H54 (cell line): ENCODE results near the gene FNDC11.
A peak's percentile ranks its signal among the peaks of the same experiment; 100 is the strongest.
"Not testable (repeated sequence)": the region's sequence is repeated elsewhere in the genome, so short reads cannot be mapped to it uniquely, and the experiment has no call there.

Experiments used
- DNase-seq: peaks from one replicate; pipeline ENCODE4 v3.0.0; 2011; ENCODE audit warnings: low spot score, mixed read lengths; ENCODE audit not compliant: insufficient read length
- FAIRE-seq: peaks from 3 replicates; lab custom pipeline; 2011; peaks lifted over from hg19 to GRCh38; lab: Jason Lieb, UNC
- POLR2A ChIP-seq: IDR thresholded peaks from 2 replicates; pipeline ENCODE4 v1.6.1; 2011; ENCODE audit warnings: low read depth, mild to moderate bottlenecking, low read length

FNDC11 gene, protein sequence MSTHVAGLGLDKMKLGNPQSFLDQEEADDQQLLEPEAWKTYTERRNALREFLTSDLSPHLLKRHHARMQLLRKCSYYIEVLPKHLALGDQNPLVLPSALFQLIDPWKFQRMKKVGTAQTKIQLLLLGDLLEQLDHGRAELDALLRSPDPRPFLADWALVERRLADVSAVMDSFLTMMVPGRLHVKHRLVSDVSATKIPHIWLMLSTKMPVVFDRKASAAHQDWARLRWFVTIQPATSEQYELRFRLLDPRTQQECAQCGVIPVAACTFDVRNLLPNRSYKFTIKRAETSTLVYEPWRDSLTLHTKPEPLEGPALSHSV

DNA sequence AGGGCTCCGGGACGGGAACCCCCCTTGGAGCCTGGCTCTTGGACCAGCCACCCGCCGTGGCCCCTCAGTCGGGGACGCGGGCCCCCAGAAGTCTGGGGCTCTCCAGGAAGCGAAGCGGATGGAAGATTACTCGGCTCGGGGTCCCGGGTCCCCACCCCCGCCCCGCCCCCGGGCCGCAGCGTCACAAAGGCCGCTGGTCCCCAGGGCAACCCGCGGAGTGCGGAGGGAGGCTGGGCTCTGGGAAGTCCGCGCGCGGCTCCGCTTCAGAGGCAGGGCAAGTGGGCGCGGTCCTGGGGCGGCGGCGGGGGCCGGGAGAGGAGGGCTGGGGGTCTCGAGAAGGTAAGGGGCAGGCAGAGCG, at the start of gene FNDC11:
Gene FNDC11 (plus strand): TSS at position 227 of the 358 bp plus-strand sequence. CDS start 1,505 bp downstream, outside the sequence.
- no peak for DNase-seq
- FAIRE-seq: no peak
- TF ChIP-seq POLR2A: no peak

DNA sequence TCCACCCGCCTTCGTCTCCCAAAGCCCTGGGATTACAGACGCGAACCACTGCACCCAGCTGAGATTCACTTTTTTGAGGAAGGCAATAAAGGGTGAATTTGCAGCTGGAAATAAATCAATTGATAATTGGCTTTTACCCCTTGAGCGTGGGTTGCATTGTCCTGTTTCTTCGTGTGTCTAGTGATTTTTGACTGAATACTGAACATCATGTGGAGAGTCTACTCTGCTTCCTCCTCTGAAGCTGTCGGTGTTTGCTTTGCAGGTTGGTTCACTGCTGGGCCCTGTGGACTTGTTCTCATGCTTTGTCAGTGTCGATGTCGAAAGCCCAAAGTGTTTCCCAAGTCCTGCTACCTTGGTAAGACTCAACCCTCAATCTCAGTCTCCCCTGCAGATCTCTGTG, 49.3 kb upstream of the FNDC11 start:
- DNase-seq (no peak), FAIRE-seq (no peak)
- no peak for TF ChIP-seq POLR2A

DNA sequence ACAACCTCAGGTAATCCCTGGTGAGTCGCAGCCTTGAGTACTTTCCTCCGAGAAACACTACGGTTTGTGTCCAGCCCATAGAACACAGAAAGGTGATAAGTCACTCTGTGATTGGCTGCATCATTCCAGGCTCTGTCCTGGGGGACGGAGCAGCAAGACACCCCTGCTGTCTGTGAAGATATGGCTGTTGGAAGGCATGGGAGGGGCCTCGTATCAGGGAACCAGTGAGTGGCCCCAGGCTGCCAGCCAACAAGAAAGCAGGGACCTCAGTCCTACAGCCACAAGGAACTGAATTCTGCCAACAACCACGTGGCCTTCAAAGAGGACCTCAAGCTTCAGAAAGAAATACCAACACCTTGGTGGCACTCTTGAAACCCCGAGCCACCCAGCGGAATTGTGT, 48.7 kb upstream of the FNDC11 start:
- DNase-seq: no peak
- no peak for TF ChIP-seq POLR2A
- no peak for FAIRE-seq

DNA sequence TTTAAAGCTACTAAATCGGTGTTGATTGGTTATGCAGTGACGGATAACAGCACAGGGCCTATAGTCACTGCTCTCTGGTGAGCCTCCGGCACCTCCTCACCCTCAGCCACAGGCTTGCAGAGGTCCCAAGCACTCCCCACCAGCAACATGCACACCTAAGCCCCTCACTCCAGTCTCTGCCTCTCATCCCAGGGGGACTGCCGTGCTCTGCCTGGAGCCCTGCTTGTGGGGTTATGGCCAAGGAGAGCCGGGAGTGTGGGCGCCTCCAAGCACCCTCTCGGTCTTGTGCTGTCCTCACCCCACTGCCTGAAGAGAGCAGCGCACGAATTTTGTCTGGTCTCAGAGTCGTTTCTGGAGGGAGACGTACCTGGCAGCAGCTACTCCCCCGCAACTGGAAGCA, 48.2 kb upstream of the FNDC11 start:
- TF ChIP-seq POLR2A: no peak
- FAIRE-seq: no peak
- no peak for DNase-seq

DNA sequence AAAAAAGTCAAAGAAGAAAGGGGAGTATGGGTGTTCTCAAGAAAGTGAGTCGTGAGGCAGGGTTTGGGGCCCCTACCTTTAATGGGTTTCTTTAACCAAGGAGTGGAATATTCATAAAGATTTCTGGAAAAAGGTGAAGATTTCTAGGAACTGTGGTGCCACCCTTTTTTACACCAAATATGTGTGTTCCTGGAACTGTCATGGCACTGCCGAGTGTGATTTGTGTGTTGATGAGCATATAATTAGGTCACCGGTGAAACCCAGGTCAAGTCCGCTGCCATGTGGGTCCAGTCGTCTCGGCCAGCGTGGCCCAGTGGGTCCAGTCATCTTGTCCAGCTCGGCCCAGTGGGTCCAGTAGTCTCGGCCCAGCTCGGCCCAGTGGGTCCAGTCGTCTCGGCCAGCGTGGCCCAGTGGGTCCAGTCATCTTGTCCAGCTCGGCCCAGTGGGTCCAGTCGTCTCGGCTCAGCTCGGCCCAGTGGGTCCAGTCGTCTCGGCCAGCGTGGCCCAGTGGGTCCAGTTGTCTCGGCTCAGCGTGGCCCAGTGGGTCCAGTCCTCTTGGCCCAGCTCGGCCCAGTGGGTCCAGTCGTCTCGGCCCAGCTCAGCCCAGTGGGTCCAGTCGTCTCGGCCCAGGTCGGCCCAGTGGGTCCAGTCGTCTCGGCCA, 46.7 kb upstream of the FNDC11 start:
- FAIRE-seq (no peak), DNase-seq (no peak)
- TF ChIP-seq POLR2A: no peak

DNA sequence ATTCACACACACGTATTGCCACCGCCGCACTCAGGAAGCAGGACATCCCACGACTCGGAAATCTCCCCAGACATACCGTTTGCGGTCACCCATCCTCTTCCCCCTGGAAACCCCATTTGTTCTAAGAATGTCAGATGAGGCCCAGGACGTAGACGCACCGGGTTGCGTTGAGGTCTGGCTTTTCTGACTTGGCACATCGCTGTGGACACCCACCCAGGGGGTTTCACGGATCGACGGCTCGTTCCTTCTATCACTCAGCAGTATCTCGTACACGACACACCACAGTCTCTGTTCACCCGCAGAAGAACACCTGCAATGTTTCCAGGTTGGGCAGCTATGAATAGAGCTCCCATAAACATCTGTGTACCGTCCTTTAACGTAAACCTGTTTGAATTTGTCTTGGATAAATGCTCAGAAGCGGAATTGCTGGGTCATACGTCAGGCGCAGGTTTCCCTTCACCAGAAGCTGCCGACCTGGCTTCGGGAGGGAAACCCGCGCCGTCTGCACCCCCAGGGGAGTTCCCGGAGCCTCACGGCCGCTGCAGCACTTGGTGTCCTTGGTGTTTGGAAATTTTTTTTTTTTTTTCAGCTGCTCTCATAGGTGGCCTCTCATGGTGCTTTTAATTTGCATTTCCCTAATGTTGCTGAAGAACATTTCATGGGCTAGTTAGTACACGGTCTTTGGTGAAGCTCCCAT, 45.7 kb upstream of the FNDC11 start:
- TF ChIP-seq POLR2A: no peak
- no peak for FAIRE-seq
- no peak for DNase-seq

DNA sequence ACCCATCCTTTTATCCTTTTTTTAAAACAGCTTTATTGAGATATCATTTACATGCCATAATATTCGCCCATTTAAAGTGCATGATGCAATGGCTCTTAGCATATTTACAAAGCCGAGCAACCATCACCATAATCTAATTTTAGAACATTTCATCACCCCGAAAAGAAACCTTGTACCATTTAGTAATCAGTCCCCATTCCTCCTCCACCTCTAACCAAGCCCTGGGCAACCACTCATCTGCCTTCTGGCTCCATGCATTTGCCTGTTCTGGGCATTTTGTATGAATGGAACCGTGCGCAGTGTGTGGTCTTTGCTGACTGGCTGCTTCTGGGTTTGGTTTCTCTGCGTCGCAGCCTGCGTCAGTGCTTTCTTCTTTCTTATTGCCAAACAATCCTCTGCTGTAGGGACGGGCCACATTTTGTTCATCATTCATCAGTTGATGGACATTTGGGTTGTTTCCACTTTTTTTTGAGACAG, 44.8 kb upstream of the FNDC11 start:
- no peak for TF ChIP-seq POLR2A
- no peak for FAIRE-seq

DNA sequence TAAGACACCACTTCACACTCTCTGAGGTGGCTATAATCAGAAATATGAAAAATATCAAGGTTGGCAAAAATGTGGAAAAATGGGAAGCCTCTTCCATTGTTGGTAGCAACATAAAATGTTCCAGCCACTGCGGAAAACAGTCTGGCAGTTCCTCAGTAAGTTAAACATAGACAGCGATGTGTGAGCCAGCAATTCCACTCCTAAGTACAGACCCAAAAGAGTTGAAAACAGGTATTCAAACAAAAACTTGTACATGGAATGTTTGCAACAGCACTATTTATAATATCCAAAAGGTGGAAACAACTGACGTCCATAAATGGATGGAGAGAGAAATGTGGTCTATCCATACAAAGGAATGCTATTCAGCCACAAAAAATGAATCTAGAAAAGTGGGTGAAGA, 40.8 kb upstream of the FNDC11 start:
- TF ChIP-seq POLR2A: no peak
- no peak for DNase-seq
- no peak for FAIRE-seq

More for the DNA sequence above, 44.8 kb upstream of the FNDC11 start:
- DNase-seq: no peak

DNA sequence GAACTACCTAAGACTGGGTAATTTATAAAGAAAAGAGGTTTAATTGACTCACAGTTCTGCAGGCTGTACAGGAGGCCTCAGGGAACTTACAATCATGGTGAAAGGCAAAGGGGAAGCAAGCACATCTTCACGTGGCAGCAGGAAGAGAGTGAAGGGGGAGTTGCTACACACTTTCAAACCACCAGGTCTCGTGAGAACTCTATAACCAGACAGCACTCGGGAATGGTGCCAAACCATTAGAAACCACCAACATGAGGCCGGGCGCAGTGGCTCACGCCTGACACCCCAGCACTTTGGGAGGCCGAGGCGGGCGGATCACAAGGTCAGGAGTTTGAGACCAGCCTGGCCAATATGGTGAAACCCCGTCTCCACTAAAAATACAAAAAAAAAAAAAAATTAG, 39.4 kb upstream of the FNDC11 start:
- not testable (repeated sequence) for FAIRE-seq, DNase-seq

DNA sequence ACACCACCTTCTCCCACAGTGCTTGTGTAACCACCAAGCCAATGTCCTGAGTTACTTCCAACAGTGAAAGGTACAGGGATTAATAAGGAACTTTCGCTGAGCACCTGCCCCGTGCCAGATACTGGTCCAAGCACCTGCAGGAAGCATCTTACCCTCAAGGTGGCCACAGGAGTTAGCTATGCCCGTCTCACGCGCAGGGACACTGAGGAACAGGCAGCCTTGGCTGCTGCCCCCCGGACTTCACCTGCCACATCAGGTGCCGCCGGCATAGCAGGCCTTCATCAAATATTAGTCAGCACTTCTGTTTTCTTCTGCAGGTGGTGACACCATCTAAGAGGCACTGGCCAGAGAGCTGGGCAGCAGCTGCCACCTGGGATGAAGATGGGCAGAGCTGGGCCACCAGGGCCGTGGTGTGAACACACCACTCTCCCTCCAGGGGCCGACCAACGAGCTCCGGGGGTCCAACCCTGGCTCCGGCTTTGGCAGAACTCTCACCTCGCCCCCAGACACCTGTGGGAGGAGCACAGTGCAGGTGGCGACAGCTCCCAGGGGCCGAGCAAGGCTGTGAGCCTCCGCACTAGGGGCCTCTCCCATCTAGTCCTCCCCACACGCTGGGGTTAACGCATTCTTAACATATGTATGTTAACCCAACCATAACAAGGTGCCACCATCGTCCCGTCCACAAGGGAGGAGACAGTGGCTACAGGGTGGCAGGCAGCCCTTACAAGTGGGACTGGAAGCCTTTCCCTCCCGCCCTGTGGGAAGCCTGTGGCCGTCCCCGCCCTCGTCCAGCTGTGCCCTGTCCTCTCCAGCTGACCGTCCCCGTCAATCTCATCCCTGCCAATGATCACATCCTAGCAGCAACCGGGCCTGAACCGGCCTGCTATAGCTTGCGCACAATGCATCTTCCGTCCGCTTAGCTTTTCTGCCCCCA, 36.3 kb upstream of the FNDC11 start:
- no peak for TF ChIP-seq POLR2A
- DNase-seq (no peak), FAIRE-seq (no peak)

DNA sequence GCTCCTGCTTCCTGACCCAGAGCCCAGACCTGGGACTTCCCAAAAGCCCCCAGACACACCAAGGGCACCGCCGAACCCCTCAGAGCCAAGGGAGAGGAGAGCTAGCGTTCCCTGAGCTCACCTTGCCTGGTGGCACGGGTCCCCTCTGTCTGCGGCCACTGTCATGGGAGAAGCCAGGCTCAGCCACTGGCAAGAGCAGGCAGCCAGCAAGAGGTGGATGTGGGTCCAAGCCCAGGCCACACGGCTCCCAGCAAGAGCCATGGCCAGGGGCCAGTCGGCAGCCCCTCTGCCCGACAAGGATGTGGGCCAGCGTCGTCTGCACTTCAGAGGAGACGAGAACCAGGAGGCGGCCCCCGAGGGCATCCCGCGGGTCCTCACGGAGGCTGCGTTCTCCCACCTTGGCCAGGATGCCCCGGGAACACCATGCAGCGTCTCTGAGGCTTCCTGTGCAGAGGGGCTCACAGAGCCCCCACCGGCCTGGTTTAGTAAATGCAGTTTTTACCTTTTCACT, 35.6 kb upstream of the FNDC11 start:
- FAIRE-seq (no peak), DNase-seq (no peak)
- no peak for TF ChIP-seq POLR2A

DNA sequence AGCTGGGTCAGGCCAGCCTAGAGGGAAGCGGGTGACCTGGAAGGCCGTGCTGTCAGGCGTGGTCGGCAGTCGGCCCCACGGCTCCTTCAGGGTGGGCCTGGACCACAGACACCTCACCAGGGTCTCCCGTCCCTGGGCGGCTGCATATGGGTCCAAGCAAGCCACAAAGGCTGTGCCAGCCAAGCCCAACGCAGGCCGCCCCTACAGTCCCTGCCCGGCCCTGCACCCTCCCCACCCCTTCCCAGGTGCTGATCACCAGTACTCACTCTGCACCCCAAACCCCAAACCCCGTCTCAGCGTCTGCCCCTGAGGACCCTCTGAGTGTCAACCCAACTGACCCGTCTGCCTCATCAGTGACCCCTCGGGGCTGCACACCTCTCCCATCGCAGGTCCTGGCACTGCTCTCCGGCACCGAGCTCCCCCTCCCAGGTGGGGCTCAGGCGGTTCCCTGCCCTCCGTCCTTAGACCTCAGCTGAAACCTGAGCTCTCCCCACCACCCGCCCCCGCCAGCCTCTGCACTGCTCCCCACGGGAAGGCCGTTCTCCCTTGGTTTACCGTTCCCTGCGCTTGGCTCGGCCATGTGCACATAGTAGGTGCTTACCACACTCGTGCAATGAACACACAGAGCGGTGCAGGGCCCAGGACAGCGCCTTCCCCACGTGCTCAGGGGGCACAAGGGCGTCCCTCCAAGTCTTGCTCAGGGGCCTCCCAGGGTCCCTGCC, 34.9 kb upstream of the FNDC11 start:
- FAIRE-seq (no peak), DNase-seq (no peak)
- TF ChIP-seq POLR2A: no peak

DNA sequence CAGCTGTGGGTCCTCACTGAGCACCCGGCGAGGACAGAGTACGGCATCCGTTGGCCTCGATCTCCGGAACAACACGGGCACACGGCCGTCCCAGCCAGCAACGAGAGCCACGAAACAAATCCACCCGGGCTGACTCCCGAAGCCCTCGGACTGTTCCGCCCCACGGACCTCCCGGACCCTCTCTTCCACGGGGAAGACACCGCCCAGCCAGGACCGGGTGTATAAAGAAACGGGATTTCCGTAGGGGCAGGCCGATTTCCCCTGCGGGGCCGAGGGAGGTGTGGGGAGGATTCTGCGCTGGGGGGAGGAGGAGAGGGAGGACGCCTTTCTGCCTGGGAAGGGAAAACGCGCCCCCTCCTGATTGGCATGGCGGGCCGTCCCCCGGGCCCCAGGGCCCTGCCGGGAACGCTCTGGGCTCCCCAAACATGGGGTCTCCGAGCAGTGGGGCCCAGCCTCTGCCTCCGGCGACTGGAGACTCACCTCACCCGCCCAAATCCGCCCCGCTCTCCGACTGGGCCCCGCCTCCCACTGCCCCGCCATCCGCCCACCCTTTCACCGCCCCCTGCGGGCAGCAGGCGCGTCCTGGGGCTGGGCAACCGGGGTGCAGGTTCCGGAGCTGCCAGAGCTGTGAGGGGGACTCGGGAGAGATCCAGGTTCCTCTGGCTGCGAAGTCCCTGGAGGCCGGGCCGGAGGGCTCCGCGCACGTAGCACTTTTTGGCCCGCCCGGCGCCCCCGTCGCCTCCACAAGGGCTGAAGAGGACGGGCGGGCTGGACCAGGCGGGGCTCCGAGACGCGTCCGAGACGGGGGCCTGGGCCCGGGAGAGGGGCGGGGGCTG, 34.1 kb upstream of the FNDC11 start:
- FAIRE-seq (no peak), DNase-seq (peak; percentile 75)
- peak; percentile 59 for TF ChIP-seq POLR2A
